22Rv1 (cell line): ENCODE results near the gene PRXL2B.

Source experiments
- CTCF ChIP-seq: fragments of 450-650 bp; IDR thresholded peaks from 2 replicates; pipeline ENCODE4 v1.5.1; 2017; ENCODE audit warnings: mild to moderate bottlenecking
- ZFX ChIP-seq: fragments of 450-650 bp; IDR thresholded peaks from 2 replicates; pipeline ENCODE4 v1.6.1; 2017; ENCODE audit warnings: antibody characterized with exemption, borderline replicate concordance

- no peak for TF ChIP-seq CTCF
- no peak for TF ChIP-seq ZFX
Measured at GRCh38 chr1:2596530-2597333, 10.2 kb downstream of the PRXL2B start.
